Hepatocyte (in vitro differentiated cells): Measurements from ENCODE around the gene RAB40A. TPM values are rescaled to one million over a fixed set of nuclear protein-coding genes. Genes with fewer than 3 reads are reported as not detected.

Experiments
- DNase-seq: peaks from one replicate; pipeline ENCODE4 v3.0.0-alpha.2; 2016; ENCODE audit warnings: low spot score
- H2AFZ ChIP-seq: fragments of 200-600 bp; sonication (generic); 2 replicates; pipeline ENCODE4 v1.6.0; 2016; ENCODE audit warnings: antibody characterized with exemption, mild to moderate bottlenecking
- H3K27ac ChIP-seq: fragments of 200-600 bp; sonication (generic); 2 replicates; pipeline ENCODE4 v1.5.1; 2016; ENCODE audit warnings: mild to moderate bottlenecking
- H3K27me3 ChIP-seq: fragments of 200-600 bp; sonication (generic); 2 replicates; pipeline ENCODE4 v1.6.1; 2016
- H3K36me3 ChIP-seq: fragments of 200-600 bp; sonication (generic); replicated peaks from 2 replicates; pipeline ENCODE4 v1.5.1; 2016; ENCODE audit warnings: low read depth; ENCODE audit not compliant: insufficient read depth
- H3K4me1 ChIP-seq: fragments of 200-600 bp; sonication (generic); 2 replicates; pipeline ENCODE4 v1.5.1; 2016; ENCODE audit warnings: mild to moderate bottlenecking, moderate library complexity; ENCODE audit not compliant: insufficient read depth
- H3K4me2 ChIP-seq: fragments of 200-600 bp; sonication (generic); 2 replicates; pipeline ENCODE4 v1.6.0; 2016
- H3K4me3 ChIP-seq: fragments of 200-600 bp; sonication (generic); 2 replicates; pipeline ENCODE4 v1.5.1; 2016; ENCODE audit warnings: mild to moderate bottlenecking
- H3K79me2 ChIP-seq: fragments of 200-600 bp; sonication (generic); 2 replicates; pipeline ENCODE4 v1.6.0; 2017; ENCODE audit warnings: mild to moderate bottlenecking
- H3K9me2 ChIP-seq: fragments of 200-600 bp; sonication (generic); replicated peaks from 2 replicates; pipeline ENCODE4 v1.6.0; 2017; ENCODE audit warnings: mild to moderate bottlenecking; ENCODE audit not compliant: insufficient read depth
- H3K9me3 ChIP-seq: fragments of 200-600 bp; sonication (generic); 2 replicates; pipeline ENCODE4 v1.5.1; 2016; ENCODE audit warnings: low read depth, mild to moderate bottlenecking
- H4K20me1 ChIP-seq: fragments of 200-600 bp; sonication (generic); 2 replicates; pipeline ENCODE4 v1.6.0; 2016; ENCODE audit warnings: mild to moderate bottlenecking; ENCODE audit not compliant: insufficient read depth, poor library complexity, severe bottlenecking
- EZH2 ChIP-seq: fragments of 200-600 bp; sonication (generic); IDR thresholded peaks from 2 replicates; pipeline ENCODE4 v1.6.1; 2016; ENCODE audit warnings: antibody characterized with exemption, mild to moderate bottlenecking, borderline replicate concordance
- EZH2phosphoT487 ChIP-seq: fragments of 200-600 bp; sonication (generic); IDR thresholded peaks from one replicate; pipeline ENCODE4 v1.6.1; 2018; ENCODE audit warnings: antibody characterized with exemption, mild to moderate bottlenecking, low read depth, moderate library complexity; ENCODE audit not compliant: unreplicated experiment, severe bottlenecking
- WGBS: methylation state at CpG from one replicate; pipeline ENCODE4 v1.1.6; 2016; ENCODE audit warnings: low lambda C conversion rate; ENCODE audit errors: missing lambda C conversion rate; 5-methylcytosine and 5-hydroxymethylcytosine counted together
- polyA plus RNA-seq: library from polyadenylated mRNA; unstranded; fragments of >200 nt; fragmentation: Nextera tagmentation; extraction: Ambion mirVana; gene quantifications from 2 replicates; pipeline ENCODE4 v1.2.1, GENCODE V29; 2016
- total RNA-seq: library from RNA; depleted of rRNA; stranded (reverse); fragments of >200 nt; gene quantifications from 2 replicates; pipeline ENCODE4 v1.2.3, GENCODE V29; 2014
- TF ChIP-seq, protein P1 (sequence below): fragments of 200-600 bp; sonication (generic); IDR thresholded peaks from 2 replicates; pipeline ENCODE4 v1.5.1; 2016; ENCODE audit warnings: antibody characterized with exemption, mild to moderate bottlenecking; ENCODE audit not compliant: poor library complexity

RAB40A gene
- total and polyA plus RNA-seq, 2 experiments from 2014 or later: 3.0 TPM

DNA sequence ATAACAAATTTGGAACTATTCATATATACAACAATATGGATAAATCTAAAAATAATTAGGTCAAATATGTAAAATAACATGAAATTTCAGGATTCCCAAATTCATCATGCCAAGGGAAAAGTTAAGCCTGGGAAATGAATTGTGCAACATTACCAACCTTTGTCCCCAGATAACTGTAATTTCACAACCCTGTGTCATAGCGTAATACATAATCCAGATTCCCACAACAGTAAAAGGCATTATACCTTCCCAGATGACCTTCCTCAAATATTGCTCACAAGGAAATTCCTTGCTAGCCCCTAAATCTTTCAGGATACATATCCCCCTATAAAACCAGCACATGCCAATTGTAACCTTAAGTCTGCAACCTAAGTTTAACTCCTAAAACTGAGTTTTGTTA is 32.9 kb upstream of the RAB40A start:
- H2AFZ ChIP-seq: no peak overlapping the region
- no peaks in the 10 kb centered on the region for H3K9me2 ChIP-seq
- H3K4me3 ChIP-seq: no peak overlapping the region
- no peaks in the 10 kb centered on the region for H4K20me1 ChIP-seq
- H3K9me3 ChIP-seq: no peaks in the 10 kb centered on the region
- no peaks in the 10 kb centered on the region for H3K36me3 ChIP-seq
- H3K4me2 ChIP-seq: peak overlapping the region; percentile 42
- H3K27ac ChIP-seq: peak overlapping the region; percentile 26
- H3K4me1 ChIP-seq: peaks cover 4% of the 10 kb centered on the region
- no peaks in the 10 kb centered on the region for H3K79me2 ChIP-seq
- no peak for DNase-seq
- TF ChIP-seq EZH2phosphoT487 (no peak), EZH2 (no peak)
- TF ChIP-seq, protein P1, sequence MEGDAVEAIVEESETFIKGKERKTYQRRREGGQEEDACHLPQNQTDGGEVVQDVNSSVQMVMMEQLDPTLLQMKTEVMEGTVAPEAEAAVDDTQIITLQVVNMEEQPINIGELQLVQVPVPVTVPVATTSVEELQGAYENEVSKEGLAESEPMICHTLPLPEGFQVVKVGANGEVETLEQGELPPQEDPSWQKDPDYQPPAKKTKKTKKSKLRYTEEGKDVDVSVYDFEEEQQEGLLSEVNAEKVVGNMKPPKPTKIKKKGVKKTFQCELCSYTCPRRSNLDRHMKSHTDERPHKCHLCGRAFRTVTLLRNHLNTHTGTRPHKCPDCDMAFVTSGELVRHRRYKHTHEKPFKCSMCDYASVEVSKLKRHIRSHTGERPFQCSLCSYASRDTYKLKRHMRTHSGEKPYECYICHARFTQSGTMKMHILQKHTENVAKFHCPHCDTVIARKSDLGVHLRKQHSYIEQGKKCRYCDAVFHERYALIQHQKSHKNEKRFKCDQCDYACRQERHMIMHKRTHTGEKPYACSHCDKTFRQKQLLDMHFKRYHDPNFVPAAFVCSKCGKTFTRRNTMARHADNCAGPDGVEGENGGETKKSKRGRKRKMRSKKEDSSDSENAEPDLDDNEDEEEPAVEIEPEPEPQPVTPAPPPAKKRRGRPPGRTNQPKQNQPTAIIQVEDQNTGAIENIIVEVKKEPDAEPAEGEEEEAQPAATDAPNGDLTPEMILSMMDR: no peak
- no peaks in the 10 kb centered on the region for H3K27me3 ChIP-seq
- WGBS: 58% methylated on average over 1 of the region's 1 CpG

DNA sequence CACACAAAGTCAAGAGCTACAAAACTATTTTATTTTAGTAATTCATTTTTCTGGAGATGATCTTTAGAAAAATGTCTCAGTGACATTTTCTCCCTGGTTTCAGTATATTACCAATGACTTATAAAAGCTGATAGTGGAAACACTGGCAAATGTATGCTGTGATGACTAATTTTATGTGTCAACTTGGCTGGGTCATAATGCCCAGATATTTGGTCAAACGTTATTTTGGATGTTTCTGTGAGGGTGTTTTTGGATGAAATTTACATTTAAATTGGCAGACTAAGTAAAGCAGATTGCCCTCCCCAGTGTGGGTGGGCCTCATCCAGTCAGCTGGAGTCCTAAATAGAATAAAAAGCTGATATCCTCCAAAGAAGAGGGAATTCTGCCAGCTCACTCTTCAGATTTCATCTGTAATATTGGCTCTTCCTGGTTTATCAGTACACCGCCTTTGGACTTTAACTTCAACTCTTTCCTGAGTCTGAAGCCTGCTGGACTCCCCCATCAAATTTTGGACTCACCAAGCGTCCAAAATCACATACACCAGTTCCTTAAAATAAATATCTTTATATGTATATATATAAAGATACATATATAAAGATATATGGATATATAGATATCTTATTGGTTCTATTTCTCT is 31.2 kb upstream of the RAB40A start:
- 70% methylated on average over 3 of the region's 3 CpGs for WGBS
- no peak overlapping the region for H3K4me3 ChIP-seq
- no peak overlapping the region for H2AFZ ChIP-seq
- no peak overlapping the region for H3K4me2 ChIP-seq
- no peaks in the 10 kb centered on the region for H3K79me2 ChIP-seq
- H3K4me1 ChIP-seq: peaks cover 4% of the 10 kb centered on the region
- no peaks in the 10 kb centered on the region for H3K27me3 ChIP-seq
- no peak overlapping the region for H3K27ac ChIP-seq
- TF ChIP-seq EZH2phosphoT487 (no peak), EZH2 (no peak)
- TF ChIP-seq, protein P1: no peak
- H4K20me1 ChIP-seq: no peaks in the 10 kb centered on the region
- no peaks in the 10 kb centered on the region for H3K9me2 ChIP-seq
- H3K9me3 ChIP-seq: no peaks in the 10 kb centered on the region
- no peak for DNase-seq
- no peaks in the 10 kb centered on the region for H3K36me3 ChIP-seq

DNA sequence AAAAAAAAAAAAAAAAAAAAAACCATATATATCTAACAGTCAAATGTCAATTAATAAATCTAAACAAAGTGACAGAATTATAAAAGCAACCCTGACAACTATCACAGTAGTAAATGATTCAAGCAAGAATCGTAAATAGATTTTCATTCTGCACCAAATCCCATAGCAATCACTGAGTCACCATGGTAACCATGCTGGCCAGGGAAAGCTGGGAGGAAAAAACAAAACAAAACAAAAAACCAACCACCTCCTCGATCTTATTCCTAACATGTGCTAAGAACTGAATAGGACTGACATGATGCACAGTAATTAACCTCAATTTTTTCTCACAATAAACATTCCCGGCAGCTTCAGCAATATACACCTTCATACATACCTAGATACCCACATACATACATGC is 30.6 kb upstream of the RAB40A start:
- TF ChIP-seq EZH2phosphoT487 (no peak), EZH2 (no peak)
- TF ChIP-seq, protein P1: no peak
- Histone ChIP-seq H3K4me2 (no peak overlapping the region), H3K27ac (no peak overlapping the region), H3K27me3 (no peaks in the 10 kb centered on the region), H3K36me3 (no peaks in the 10 kb centered on the region), H3K4me1 (peaks cover 4% of the 10 kb centered on the region), H3K4me3 (no peak overlapping the region), H3K9me3 (no peaks in the 10 kb centered on the region), H3K79me2 (no peaks in the 10 kb centered on the region), H3K9me2 (no peaks in the 10 kb centered on the region), H2AFZ (no peak overlapping the region), H4K20me1 (no peaks in the 10 kb centered on the region)
- WGBS: 78% methylated on average over 3 of the region's 3 CpGs
- DNase-seq: no peak
